NCI-H1694 (cell line): ENCODE results near the gene PRKCA.

Experiments
- DNase-seq: peaks from one replicate; lab custom pipeline; 2025; lab: John Stamatoyannopoulos, UW

PRKCA gene

DNA sequence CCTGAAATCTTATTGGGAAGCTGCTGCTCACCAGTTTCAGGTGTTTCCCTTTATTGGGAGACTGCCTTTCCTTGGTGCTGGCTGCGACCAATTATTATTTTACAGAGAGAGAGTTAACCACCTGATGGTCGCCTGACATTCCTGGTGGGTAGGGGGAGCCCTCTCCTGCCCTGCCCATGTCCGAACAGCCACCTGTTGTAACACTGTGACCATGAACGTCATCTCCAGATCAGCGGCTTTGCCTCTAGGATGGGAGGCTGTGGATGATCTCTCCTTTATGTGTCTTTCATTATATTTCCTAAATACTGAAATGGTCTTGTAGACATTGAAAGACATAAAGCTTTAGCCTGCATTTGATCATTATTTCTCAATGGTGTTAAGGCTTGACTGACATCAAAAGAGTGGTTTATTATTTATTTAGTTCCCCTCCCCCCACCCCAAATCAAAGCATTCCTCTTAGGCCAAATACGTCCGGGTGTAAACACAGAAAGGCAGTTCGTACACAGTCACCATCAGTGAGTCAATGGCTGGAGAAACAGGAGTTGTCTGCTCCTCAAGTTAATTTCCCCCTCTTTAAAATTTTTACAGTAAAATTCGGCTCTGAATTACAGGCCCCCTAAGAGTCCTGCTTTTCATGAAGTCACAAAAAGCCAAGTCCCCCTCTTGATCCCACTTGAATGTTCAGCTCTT lies 474.7 kb downstream of the PRKCA start:
- DNase-seq, result no peak

DNA sequence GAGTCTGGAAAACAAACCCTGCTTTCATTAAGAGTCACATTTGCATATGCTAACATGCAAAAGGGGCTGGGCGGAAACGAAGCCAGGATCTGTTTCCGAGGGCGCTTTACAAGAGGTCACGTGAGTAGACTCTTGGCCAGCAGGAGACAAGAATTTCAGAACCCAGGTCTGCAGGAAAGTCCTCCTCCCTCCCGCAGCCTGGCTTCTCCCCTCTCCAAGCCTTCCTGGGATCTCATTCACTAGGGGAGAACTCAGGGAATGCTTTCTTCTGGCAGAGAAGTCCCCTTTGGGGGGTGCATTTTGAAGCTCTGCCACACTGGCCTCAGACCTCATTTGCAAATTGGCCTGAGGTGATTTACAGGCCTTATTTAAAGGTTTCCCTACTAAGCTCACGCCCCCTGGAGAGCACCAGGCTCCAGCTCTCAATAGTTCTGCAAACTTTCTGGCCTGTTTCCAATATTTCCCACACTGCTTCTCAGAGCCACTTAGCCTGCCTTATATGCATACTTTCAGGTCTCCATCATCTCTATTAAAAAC lies 475.3 kb downstream of the PRKCA start:
- DNase-seq, result no peak

DNA sequence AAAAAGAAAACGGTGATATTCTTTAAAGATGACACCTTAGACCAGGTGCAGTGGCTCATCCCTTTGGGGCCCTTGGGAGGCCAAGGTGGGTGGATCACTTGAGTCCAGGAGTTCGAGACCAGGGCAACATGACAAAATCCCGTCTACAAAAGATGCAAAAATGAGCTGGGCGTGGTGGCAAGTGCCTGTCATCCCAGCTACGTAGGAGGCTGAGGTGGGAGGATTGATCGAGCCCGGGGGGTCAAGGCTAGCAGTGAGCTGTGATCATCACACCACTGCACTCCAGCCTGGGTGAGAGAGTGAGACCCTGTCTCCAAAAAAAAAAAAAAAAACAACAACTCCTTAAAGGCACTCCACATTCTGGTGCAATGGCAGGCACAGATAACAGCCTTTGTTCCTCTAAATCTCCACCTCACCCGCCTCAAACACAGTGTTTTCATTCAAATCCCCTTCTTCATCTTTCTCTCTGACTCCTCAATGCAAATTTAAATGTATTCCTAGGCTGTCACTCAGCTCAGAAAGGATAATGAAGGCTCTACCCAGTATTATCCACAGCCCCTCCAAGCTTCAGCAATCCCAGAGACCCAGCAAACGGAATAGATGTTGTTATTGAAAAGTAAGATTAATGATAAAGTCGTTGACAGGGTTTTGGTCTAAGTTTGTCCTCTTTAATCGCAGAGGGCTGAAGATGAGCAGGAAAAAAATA lies 476.3 kb downstream of the PRKCA start:
- DNase-seq, result no peak

DNA sequence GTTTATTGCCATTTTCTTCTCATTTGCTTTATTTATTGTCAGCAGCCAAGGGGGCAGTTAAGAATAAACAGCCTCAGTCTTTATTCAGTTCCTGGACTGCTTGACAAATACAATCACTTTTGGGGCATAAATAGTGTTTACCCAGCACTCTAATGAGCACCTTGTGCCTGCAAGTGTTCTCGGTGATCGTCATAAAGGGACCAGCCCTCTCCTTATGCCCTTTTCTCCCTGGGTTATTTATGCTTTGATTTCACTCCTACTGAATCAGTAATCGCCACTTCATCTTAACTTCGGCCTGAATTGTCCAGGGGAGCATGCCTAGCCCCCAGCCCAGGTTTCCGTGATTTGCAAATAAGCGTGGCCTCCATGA lies 476.8 kb downstream of the PRKCA start:
- DNase-seq, result no peak

DNA sequence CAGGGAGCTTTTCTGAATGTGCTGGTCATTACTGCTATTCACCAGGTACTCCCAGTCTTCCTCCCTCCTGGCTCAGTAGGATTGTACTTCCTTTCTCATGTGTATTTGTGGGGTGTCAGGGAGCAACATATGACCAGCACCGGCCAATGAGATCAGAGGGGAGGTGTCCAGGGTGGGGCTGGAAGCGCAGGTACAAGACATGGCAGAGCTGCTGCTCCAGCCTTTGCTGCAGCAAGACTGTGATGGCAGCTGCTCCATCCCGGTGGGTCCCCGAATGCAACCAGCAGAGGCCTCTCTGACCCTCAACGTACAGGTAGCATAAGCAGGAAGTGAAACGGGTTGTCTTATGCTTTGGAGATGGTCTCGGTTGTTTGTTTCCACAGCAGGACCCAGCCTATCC lies 478.7 kb downstream of the PRKCA start:
- DNase-seq, result no peak

DNA sequence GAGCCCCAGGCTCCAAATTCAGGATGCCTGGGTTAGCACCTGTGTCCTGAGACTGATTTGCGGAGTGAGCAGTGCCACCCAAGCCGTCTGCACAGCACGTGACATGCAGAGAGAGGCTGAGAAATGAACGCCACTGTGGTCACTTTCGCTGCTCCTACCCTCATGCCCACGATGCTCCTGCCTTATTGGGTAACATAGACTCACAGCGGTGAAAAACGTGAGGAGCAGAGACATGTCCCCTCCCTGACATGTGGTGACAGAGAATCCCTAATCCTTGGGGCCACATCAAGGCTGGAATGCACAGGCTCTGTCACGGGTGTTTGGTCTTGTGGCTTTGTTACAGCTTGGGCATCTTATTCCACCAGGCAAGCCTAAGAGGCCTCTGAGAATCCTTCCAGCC lies 480.4 kb downstream of the PRKCA start:
- no peak for DNase-seq

DNA sequence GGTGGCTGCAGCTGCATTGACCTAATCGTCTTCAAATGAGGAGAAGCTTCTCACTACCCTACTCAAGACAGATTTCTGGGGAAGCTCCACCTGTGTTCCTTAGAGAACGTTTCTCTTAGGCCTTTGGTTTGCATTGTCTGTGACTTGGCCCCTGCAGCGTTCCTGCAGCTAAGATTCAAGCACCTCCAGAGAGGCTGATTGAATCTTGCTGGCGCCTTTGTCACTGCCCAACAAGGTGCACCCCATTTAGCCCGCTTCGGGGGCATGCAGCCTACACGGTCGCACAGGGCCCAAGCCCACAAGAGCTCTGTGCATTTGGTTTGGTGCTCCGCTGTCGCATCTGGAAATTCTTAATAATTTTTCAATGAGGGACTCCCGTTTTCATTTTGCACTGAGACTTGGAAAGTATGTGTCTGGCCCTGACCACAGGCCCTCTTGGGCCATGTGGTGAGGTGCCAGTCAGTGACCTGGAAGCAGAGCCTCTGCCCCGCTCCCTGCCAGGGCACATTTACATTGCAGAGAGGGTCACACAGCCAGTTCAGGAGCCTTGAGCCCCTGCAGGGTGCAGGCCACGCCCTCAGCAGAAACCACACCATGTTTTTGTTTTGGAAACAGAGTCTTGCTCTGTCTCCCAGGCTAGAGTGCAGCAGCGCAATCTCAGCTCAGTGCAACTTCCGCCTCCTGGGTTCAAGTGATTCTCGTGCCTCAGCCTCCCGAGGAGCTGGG lies 481.4 kb downstream of the PRKCA start:
- DNase-seq, result no peak

DNA sequence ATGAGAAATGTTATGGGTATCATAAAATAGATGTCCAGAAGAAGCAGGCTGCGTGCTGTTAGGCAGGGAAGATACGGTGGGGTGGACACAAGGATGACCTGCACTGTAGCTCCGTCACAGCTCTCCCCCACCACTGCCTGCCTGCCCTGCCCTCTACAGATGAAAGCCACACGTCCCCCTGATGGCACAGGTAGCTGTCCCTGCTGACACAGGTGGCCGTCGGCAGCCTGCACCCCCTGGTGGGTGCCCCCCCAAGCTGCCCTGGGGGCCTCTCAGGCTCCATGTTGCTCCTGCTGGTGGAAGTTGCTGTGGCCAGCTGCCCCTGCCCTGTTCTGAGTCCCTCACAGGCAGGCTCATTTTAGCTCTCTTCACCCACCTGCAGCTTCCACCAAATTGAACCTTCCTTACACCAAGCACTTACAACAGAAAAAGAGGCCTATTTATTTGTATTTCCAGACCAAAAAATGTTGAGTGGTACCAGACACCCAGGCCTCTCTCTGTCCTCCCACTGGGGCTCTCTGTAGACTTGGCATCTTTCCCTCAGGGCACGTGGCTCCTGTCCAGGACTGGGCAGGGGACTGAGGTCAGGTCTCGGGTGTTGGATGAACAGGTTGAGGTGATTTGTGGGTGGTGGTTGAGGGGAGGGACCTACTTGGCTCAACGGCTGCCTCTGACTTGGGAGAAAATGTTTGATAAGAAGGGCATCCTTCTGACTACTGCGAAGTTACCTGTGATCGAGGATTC lies 482.4 kb downstream of the PRKCA start:
- no peak for DNase-seq

DNA sequence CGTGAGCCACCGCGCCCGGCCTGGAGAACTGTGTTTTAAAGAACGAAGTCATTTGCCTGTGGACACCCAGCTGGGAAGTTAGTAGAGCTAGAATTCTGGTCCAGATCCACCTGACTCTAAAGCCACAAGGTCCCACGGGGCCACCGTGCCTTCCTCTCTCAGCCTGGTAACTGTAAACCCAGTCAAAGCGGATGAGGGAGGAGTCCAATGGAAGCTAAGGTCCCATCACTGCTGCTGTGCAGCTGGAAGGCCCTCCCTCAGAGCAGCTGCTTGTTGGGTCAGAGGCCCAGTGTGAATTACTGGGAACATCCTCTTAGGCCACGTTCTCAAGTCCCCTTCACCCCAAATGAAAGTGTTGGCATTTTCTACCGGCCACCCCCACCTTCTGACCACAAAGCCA lies 483.7 kb downstream of the PRKCA start:
- DNase-seq, result no peak

DNA sequence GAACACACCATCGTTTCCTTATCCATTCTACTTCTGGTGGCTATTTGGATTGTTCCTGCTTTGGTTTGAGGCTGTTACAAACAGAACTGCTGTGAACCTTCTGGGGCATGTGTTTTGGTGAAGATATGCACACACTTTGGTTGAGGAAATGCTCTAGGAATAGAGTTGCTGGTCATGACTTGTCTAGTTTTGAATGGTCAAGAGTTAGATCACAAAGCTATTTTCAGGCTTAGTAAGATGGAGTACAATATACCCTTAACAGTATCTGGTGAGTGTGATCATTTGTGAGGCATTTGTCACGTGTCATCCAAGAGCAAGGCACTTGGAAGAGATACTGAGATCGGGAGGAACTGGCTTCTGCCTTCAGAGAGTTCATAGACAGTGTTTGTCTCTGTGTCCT lies 485.5 kb downstream of the PRKCA start:
- DNase-seq, result no peak

DNA sequence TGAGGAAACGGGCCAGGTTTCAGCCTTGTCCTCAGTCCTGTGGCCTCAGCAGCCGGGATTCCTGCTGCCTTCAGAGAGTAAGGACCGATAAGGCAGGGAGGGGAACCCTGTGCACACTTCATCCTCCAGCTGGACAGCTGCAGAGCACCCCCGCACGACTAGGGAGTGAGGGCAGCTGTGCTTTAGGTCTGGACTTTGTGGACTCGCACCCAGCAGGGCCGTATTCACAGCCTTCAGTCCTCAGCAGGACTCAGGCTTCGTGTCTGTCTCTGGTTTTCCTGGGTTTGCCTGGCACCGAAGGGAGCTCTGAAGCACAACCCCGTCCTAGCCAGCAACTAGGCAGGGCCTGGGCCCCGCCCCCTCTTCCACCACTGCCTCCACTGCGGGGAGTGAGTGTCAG lies 486.7 kb downstream of the PRKCA start:
- DNase-seq, result no peak

DNA sequence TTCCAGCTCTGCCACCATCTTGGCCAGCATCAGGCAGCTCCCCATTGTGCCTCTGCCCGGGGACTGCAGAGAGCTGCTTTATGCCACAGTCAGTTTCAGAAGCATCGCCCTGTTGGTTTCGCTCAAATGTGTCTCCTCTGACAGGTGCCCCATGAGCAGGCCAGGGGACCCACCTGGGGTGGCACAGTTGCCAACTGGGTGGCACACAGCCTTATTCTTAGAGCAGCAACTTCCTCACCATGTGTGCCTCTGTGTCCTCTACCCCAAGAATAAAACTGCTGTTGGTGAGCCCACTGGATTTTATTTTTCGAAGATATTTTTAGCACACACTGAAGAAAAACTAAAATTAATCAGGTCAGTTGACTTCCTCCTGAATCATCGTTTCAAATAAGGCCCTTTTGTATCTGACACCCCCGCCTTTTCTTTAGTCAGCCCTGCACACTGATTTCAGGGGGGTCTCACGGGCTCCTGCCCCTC lies 487.6 kb downstream of the PRKCA start:
- DNase-seq, result no peak

DNA sequence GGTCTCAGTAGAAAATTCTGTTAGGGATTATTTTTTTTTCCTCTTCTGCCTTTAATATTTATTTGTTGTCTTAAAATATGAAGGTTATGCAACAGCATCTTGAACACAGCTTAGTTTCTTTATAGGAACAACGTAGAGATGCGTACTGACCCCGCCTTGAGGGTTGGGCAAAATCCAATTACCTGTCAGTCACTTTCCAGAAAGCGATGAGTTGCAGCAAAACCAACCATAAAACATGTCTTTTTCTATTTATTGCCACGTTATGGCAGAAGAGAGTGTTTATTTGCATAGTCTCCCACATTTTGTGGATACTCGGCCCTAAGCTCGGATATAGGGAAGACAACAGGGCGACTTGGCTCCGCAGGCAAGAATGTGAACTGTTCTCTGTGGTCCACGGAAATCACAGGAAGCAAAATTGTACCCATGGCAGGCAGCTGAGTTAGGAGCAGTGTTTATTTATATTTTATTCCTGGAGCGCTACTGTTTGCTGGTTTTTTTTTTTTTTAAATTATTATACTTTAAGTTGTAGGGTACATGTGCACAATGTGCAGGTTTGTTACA lies 488.2 kb downstream of the PRKCA start:
- DNase-seq, result no peak

DNA sequence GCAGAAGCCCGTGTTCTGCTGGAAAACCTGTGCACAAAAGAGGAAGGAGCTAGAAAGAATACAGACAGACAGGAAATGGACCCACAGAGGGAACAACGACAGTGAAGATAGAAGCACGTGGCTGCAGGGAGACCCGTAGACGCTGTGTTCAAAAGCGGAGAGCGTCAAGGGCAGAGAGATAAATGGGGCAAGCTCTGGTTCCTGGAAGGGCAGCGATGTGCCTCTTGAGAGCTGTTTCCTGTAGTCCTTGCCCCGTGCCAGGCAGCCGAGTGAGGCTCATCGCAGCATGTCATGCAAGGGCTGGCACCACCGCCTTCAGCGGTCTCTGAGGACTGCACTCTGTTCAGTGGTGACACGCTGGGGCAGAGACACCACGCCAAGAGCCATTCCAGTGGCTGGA lies 488.9 kb downstream of the PRKCA start:
- no peak for DNase-seq

DNA sequence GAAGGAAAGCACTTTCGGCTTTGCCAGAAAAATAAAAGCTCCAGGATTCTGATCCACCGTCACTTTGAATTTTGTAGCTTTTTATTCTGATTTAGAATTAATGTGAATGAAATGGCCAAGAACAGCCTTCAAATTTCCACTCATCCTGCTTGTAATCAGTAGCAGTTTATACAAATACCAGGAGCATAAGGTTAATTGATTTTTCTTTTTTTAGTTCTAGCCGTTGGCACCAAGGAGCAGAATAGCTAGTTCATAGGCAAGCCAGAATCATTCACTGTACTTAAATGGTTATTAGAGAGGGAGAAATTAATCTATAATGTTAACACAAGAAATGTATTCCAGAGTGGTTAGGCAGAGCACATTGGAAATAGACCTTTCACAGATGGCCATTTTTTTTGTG lies 491.4 kb downstream of the PRKCA start:
- no peak for DNase-seq

DNA sequence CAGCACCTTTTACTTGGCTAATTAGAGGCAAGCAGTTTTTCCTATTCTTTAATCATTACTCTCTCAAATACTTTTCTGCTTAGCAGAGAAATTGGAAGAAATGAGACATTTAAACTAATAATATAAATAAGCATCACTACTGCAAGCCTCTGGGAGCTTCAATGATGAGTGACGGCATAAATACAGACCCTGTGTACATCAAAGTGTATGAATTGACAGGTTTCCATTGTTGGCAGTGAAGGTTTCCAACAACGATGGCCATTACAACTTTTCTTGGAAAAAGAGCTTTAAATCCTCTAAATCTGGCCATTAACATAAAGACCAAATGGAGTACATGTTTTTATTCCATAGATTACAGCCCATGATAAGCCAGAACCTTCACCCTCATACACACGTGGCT lies 493.1 kb downstream of the PRKCA start:
- no peak for DNase-seq

DNA sequence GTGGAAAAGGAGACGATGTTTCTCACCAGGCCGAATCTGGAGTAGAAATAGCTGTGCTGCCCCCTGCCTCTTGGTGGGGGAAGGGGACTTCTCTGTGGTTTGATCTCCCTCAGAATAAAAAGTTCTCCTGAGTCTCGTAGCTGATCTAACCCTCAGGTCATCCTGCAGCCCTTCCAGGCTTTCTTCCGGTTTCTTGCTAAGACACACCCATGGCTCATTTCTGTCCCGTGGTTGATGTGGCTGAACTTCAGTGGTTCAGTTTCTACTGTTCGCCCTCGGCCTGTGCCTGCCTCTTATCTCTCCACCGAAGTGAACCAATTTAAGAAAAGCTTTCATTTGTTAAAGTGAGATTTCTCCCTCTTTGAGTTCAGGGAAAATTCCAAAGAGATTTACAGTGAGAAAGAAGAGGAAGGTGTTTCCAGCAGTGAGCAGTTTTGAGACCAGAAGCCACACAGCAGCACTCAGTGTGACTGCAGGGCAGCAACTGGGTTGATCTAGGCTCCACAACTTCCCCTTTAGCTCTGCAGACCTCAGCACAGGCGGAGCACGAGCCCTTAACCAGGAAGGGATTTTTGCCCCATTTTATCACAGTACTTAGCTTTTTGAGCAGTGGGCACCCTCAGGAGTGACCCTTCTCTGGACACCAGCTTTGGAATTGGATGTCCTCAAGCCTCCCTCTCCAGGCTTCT lies 497.6 kb downstream of the PRKCA start:
- DNase-seq, result no peak

DNA sequence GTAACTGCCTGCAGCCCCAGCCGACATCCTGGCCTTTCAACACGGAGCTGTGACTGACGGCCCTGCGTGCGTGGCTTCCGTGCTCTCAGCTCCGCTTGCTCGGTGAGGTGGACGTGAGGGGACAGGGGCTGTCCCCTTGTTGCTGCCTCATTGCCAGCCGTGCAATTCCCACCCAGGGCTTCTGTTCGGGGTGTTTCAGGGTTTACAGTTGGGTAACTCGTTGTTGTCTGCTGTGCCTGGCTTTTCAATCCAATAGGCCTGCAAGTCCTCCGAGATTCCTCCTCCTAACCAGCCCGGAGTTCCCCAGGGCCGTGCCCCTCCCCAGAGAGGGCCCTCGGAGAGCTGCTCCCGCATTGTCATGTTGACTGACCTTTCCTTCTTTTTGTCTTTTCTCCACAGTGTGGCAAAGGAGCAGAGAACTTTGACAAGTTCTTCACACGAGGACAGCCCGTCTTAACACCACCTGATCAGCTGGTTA lies 501.1 kb downstream of the PRKCA start:
- no peak for DNase-seq

DNA sequence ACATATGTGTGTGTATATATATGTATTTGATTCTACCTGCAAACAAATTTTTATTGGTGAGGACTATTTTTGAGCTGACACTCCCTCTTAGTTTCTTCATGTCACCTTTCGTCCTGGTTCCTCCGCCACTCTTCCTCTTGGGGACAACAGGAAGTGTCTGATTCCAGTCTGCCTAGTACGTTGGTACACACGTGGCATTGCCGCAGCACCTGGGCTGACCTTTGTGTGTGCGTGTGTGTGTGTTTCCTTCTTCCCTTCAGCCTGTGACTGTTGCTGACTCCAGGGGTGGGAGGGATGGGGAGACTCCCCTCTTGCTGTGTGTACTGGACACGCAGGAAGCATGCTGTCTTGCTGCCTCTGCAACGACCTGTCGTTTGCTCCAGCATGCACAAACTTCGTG lies 503.2 kb downstream of the PRKCA start:
- DNase-seq, result no peak

DNA sequence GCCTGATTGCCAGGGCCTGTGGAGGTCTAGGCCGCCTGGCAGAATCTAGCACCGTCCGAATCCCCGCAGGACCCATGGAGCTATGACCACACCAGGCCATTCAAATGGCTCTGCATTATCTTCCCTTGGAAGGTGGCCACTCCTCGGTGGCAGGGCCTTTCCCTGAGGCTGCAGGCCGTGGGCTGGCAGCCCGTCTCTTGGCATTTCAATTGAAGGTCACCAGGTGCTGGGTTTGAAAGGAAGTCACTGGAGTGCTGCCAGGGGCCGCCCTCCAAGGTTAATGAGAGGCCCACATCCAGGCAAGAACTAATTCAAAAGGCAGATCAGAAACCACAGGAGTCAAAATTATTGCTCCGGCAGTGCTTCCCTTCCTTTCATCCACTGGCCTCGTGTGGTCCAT lies 504.8 kb downstream of the PRKCA start:
- no peak for DNase-seq

DNA sequence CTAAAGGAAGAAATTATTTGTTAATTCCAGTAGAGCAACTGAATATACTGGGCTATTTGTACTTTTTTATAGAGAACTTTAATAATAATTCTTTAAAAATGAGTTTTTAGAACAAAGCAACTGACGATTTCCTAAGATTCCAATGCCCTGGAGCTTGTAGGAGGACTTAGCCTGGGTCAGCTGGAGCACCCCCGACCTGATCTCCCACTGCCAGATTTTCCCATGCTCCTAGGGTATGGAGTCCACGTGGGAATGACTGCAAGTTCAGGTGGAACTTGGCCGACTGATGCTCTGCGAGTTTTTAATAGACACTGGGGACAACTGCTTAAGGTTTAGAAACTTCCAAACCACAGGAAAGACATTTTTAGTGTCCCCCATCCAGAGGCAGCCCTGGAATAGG lies 507.0 kb downstream of the PRKCA start:
- DNase-seq, result no peak
